GM19324 (cell line): ENCODE results near the gene ZNF117.
"Not testable (repeated sequence)": the region's sequence is repeated elsewhere in the genome, so short reads cannot be mapped to it uniquely, and the experiment has no call there.

Source experiments
- ATAC-seq: cut with Tn5 transposase; IDR thresholded peaks from one replicate; pipeline ENCODE4 v1.9.1; 2021; ENCODE audit warnings: mild to moderate bottlenecking, moderate library complexity; ENCODE audit not compliant: unreplicated experiment, low FRiP score

Gene ZNF117

DNA sequence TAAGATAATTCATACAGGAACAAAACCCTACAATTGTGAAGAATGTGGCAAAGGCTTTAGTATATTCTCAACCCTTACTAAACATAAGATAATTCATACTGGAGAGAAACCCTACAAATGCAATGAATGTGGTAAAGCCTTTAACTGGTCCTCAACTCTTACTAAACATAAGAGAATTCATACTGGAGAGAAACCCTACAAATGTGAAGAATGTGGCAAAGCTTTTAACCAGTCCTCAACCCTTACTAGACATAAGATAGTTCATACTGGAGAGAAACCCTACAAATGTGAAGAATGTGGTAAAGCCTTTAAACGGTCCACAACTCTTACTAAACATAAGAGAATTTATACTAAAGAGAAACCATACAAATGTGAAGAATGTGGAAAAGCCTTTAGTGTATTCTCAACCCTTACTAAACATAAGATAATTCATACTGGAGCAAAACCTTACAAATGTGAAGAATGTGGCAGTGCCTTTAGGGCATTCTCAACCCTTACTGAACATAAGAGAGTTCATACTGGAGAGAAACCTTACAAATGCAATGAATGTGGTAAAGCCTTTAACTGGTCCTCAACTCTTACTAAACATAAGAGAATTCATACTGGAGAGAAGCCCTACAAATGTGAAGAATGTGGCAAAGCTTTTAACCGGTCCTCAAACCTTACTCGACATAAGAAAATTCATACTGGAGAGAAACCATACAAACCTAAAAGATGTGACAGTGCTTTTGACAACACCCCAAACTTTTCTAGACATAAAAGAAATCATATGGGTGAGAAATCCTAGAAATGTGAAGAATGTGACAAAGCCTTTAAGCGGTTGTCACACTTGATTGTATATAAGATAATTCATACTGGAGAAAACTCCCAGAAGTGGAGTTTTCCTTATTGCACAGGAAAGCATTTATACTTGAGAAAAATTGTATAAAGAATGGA lies 62.3 kb downstream of the ZNF117 start:
- ATAC-seq, result not testable (repeated sequence)
